GM23248 (cell line): Measurements from ENCODE around the gene ENTREP1. TPM values are rescaled to one million over a fixed set of nuclear protein-coding genes. Genes with fewer than 3 reads are reported as not detected.

Source experiments
- DNase-seq: peaks from one replicate; pipeline ENCODE4 v3.0.0-alpha.2; 2015
- H2AFZ ChIP-seq: fragments of 200-600 bp; sonication (generic); 2 replicates; pipeline ENCODE4 v1.6.1; 2016; ENCODE audit warnings: antibody characterized with exemption
- H3F3A ChIP-seq: fragments of 200-600 bp; sonication (generic); 2 replicates; pipeline ENCODE4 v1.6.1; 2016; ENCODE audit warnings: mild to moderate bottlenecking, antibody characterized with exemption, mixed run types; ENCODE audit not compliant: insufficient read depth
- H3K27ac ChIP-seq: fragments of 200-600 bp; sonication (generic); 2 replicates; pipeline ENCODE4 v1.5.1; 2016; ENCODE audit warnings: mild to moderate bottlenecking
- H3K27me3 ChIP-seq: fragments of 200-600 bp; sonication (generic); replicated peaks from 2 replicates; pipeline ENCODE4 v1.6.1; 2016; ENCODE audit warnings: mild to moderate bottlenecking; ENCODE audit not compliant: insufficient read depth
- H3K36me3 ChIP-seq: fragments of 200-600 bp; sonication (generic); 2 replicates; pipeline ENCODE4 v1.6.1; 2016; ENCODE audit warnings: low read depth, mild to moderate bottlenecking
- H3K4me1 ChIP-seq: fragments of 200-600 bp; sonication (generic); 2 replicates; pipeline ENCODE4 v1.6.1; 2016; ENCODE audit warnings: mild to moderate bottlenecking; ENCODE audit not compliant: insufficient read depth
- H3K4me2 ChIP-seq: fragments of 200-600 bp; sonication (generic); one replicate; pipeline ENCODE4 v1.6.1; 2016; ENCODE audit warnings: mild to moderate bottlenecking; ENCODE audit not compliant: unreplicated experiment
- H3K4me3 ChIP-seq: fragments of 200-600 bp; sonication (generic); 2 replicates; pipeline ENCODE4 v1.5.1; 2016; ENCODE audit warnings: mild to moderate bottlenecking
- H3K79me2 ChIP-seq: fragments of 200-600 bp; sonication (generic); 2 replicates; pipeline ENCODE4 v1.6.1; 2016; ENCODE audit warnings: mild to moderate bottlenecking; ENCODE audit not compliant: insufficient read depth
- H3K9ac ChIP-seq: fragments of 200-600 bp; sonication (generic); 2 replicates; pipeline ENCODE4 v1.6.1; 2016; ENCODE audit warnings: mild to moderate bottlenecking
- H3K9me2 ChIP-seq: fragments of 200-600 bp; sonication (generic); 2 replicates; pipeline ENCODE4 v1.6.1; 2016; ENCODE audit warnings: mixed run types, mild to moderate bottlenecking, moderate library complexity; ENCODE audit not compliant: insufficient read depth
- H3K9me3 ChIP-seq: fragments of 200-600 bp; sonication (generic); one replicate; pipeline ENCODE4 v1.6.1; 2017; ENCODE audit warnings: low read depth
- H4K20me1 ChIP-seq: fragments of 200-600 bp; sonication (generic); 2 replicates; pipeline ENCODE4 v1.6.0; 2016; ENCODE audit not compliant: insufficient read depth
- EZH2 ChIP-seq: fragments of 200-600 bp; sonication (generic); IDR thresholded peaks from 2 replicates; pipeline ENCODE4 v1.6.1; 2018; ENCODE audit warnings: antibody characterized with exemption, mild to moderate bottlenecking; ENCODE audit not compliant: insufficient read depth, poor library complexity, severe bottlenecking
- EZH2phosphoT487 ChIP-seq: fragments of 200-600 bp; sonication (generic); IDR thresholded peaks from 2 replicates; pipeline ENCODE4 v1.6.1; 2018; ENCODE audit warnings: antibody characterized with exemption, moderate library complexity, mild to moderate bottlenecking, low read depth; ENCODE audit not compliant: insufficient read depth
- WGBS, 2 experiments: methylation state at CpG; one replicate each; pipeline ENCODE4 v1.1.6; 2015 to 2017; ENCODE audit warnings: low lambda C conversion rate in 2 of 2, low coverage in 1 of 2; ENCODE audit errors: missing lambda C conversion rate in 2 of 2; 5-methylcytosine and 5-hydroxymethylcytosine counted together
- in situ Hi-C: fragments of 300-500 bp; cut with MboI; formaldehyde crosslinking; loops from 2 replicates; pipeline ENCODE4 v1.15.0; 2020
- polyA plus RNA-seq: library from polyadenylated mRNA; unstranded; fragments of >200 nt; fragmentation: Nextera tagmentation; extraction: Ambion mirVana; gene quantifications from 2 replicates; pipeline ENCODE4 v1.2.1, GENCODE V29; 2016
- total RNA-seq: library from RNA; depleted of rRNA; stranded (reverse); fragments of >200 nt; shearing (Covaris generic); gene quantifications from 2 replicates; pipeline ENCODE4 v1.2.3, GENCODE V29; 2014

Gene ENTREP1
- total and polyA plus RNA-seq, 2 experiments from 2014 or later = not detected

GRCh38 chr9:69307446-69308205 lies 17.4 kb upstream of the ENTREP1 start:
- no peak overlapping the region for H3K27ac ChIP-seq

GRCh38 chr9:69308206-69308931 lies 16.6 kb upstream of the ENTREP1 start:
- Histone ChIP-seq H3K27ac (no peak overlapping the region), H3K79me2 (no peaks in the 10 kb centered on the region), H3K27me3 (no peaks in the 10 kb centered on the region; the same call in 1 of the 2 replicates), H2AFZ (no peak overlapping the region), H3K9me2 (no peaks in the 10 kb centered on the region), H3F3A (no peaks in the 10 kb centered on the region), H4K20me1 (no peaks in the 10 kb centered on the region), H3K4me3 (no peak overlapping the region), H3K4me1 (no peaks in the 10 kb centered on the region), H3K9ac (no peak overlapping the region), H3K36me3 (no peaks in the 10 kb centered on the region), H3K4me2 (no peak overlapping the region), H3K9me3 (no peaks in the 10 kb centered on the region)
- no peak for DNase-seq
- in situ Hi-C loops = no loop called here
- TF ChIP-seq EZH2phosphoT487 (no peak), EZH2 (no peak)
- WGBS, 2 experiments = 41 to 44% methylated on average over 5 of the region's 5 CpGs

More at GRCh38 chr9:69307446-69308205, 17.4 kb upstream of the ENTREP1 start:
- H3K4me1 ChIP-seq = no peaks in the 10 kb centered on the region
- no peaks in the 10 kb centered on the region for H4K20me1 ChIP-seq
- peak; percentile 41 for DNase-seq
- H3K9me3 ChIP-seq = no peaks in the 10 kb centered on the region
- no peaks in the 10 kb centered on the region for H3K9me2 ChIP-seq
- no peaks in the 10 kb centered on the region; the same call in 1 of the 2 replicates for H3K27me3 ChIP-seq
- H2AFZ ChIP-seq = no peak overlapping the region
- WGBS, 2 experiments = 75 to 78% methylated on average over 5 of the region's 5 CpGs
- in situ Hi-C loops = no loop called here
- H3K4me2 ChIP-seq = no peak overlapping the region
- no peak overlapping the region for H3K4me3 ChIP-seq
- TF ChIP-seq EZH2 (no peak), EZH2phosphoT487 (no peak)
- no peak overlapping the region for H3K9ac ChIP-seq
- no peaks in the 10 kb centered on the region for H3F3A ChIP-seq
- no peaks in the 10 kb centered on the region for H3K79me2 ChIP-seq
- H3K36me3 ChIP-seq = no peaks in the 10 kb centered on the region

DNA sequence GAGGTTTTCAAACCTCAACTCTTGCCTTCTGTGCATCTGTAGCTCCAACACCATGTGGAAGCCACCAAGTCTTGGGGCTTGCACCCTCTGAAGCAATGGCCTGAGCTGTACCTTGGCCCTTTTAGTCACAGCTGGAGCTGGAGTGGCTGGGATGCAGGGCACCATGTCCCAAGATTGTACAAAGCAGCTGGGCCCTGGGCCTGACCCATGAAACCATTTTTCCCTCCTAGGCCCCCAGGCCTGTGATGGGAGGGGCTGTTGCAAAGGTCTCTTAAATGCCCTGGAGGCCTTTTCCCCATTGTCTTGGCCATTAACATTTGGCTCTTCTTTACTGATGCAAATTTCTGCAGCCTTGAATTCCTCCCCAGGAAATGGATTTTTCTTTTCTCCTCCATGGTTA lies 11.8 kb upstream of the ENTREP1 start:
- in situ Hi-C loops = no loop called here
- H3K9ac ChIP-seq = no peak overlapping the region
- no peak overlapping the region for H3K4me2 ChIP-seq

DNA sequence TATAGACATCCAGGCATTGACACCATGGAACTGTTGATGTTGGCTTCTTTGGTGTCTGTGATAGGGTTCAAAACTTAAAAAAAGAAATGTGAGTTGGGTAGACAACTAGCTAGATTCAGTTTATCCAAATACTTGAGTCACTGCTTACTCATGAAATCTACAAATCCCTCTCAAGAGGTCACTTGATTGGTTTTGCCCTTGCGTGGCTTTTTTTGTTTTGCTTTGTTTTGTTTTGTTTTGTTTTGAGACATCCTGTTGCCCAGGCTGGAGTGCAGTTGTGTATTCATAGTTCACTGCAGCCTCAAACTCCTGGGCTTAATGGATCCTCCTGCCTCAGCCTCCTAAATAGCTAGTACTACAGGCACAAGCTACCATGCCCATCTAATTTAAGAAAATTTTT lies 10.5 kb upstream of the ENTREP1 start:
- H3K79me2 ChIP-seq = no peaks in the 10 kb centered on the region
- H3K9ac ChIP-seq = no peak overlapping the region
- no peak for DNase-seq
- no peaks in the 10 kb centered on the region for H4K20me1 ChIP-seq
- H3K4me2 ChIP-seq = no peak overlapping the region
- H3K9me3 ChIP-seq = no peaks in the 10 kb centered on the region
- no peak overlapping the region for H3K27ac ChIP-seq
- 47 to 88% methylated on average over 1 of the region's 1 CpG for WGBS, 2 experiments
- H3K27me3 ChIP-seq = peaks cover 7% of the 10 kb centered on the region; the same call in 1 of the 2 replicates
- H3F3A ChIP-seq = no peaks in the 10 kb centered on the region
- no peaks in the 10 kb centered on the region for H3K36me3 ChIP-seq
- no peak overlapping the region for H2AFZ ChIP-seq
- no peaks in the 10 kb centered on the region for H3K9me2 ChIP-seq
- TF ChIP-seq EZH2 (no peak), EZH2phosphoT487 (no peak)
- in situ Hi-C loops = no loop called here
- no peaks in the 10 kb centered on the region for H3K4me1 ChIP-seq
- H3K4me3 ChIP-seq = no peak overlapping the region

More for the DNA sequence above, 11.8 kb upstream of the ENTREP1 start:
- no peaks in the 10 kb centered on the region for H4K20me1 ChIP-seq
- no peaks in the 10 kb centered on the region for H3F3A ChIP-seq
- H3K27me3 ChIP-seq = no peaks in the 10 kb centered on the region
- H3K79me2 ChIP-seq = no peaks in the 10 kb centered on the region
- no peak for DNase-seq
- no peak for TF ChIP-seq EZH2phosphoT487
- no peak for TF ChIP-seq EZH2
- H3K36me3 ChIP-seq = no peaks in the 10 kb centered on the region
- no peak overlapping the region for H3K27ac ChIP-seq
- H3K4me1 ChIP-seq = no peaks in the 10 kb centered on the region
- H2AFZ ChIP-seq = no peak overlapping the region
- no peak overlapping the region for H3K4me3 ChIP-seq
- H3K9me2 ChIP-seq = no peaks in the 10 kb centered on the region
- H3K9me3 ChIP-seq = no peaks in the 10 kb centered on the region
